Upper lobe of left lung (tissue), 6 donors: Measurements from ENCODE around the gene PPDPF. TPM values are rescaled to one million over a fixed set of nuclear protein-coding genes. Genes with fewer than 3 reads are reported as not detected.

Source experiments
- ATAC-seq, 2 donors: fragments of 200-7000 bp; cut with Tn5 transposase; one replicate each; pipeline ENCODE4 v1.9.1; 2022; ENCODE audit warnings: mild to moderate bottlenecking in 2 of 2, moderate library complexity in 2 of 2; ENCODE audit not compliant: low FRiP score in 2 of 2
- DNase-seq, 2 donors: peaks; one replicate each; pipeline ENCODE4 v3.0.0-alpha.2; 2019 to 2020
- H3K27ac ChIP-seq, 4 donors: fragments of 200-600 bp; sonication (generic); one replicate each; pipeline ENCODE4 v1.5.1; 2016 to 2019
- H3K27me3 ChIP-seq, 4 donors: fragments of 200-600 bp; sonication (generic); one replicate each; pipeline ENCODE4 v1.5.1; 2017 to 2019
- H3K36me3 ChIP-seq, 4 donors: fragments of 200-600 bp; sonication (generic); one replicate each; pipeline ENCODE4 v1.5.1; 2016 to 2019
- H3K4me1 ChIP-seq, 4 donors: fragments of 200-600 bp; sonication (generic); one replicate each; pipeline ENCODE4 v1.5.1; 2018 to 2019
- H3K4me3 ChIP-seq, 4 donors: fragments of 200-600 bp; sonication (generic); one replicate each; pipeline ENCODE4 v1.5.1; 2017 to 2019; ENCODE audit warnings: mild to moderate bottlenecking in 2 of 4, moderate library complexity in 1 of 4
- H3K9me3 ChIP-seq, 4 donors: fragments of 200-600 bp; sonication (generic); one replicate each; pipeline ENCODE4 v1.5.1; 2018 to 2019
- EP300 ChIP-seq, 4 donors: sonication (generic); formaldehyde crosslinking; IDR thresholded peaks; one replicate each; pipeline ENCODE4 v1.5.1; 2017; ENCODE audit warnings: antibody characterized with exemption in 4 of 4, control low read depth in 2 of 4
- POLR2A ChIP-seq, 4 donors: fragments of 450-650 bp; IDR thresholded peaks; one replicate each; pipeline ENCODE4 v1.5.1; 2016 to 2017; ENCODE audit warnings: antibody characterized with exemption in 4 of 4, mild to moderate bottlenecking in 2 of 4
- POLR2AphosphoS5 ChIP-seq, 2 donors: sonication (generic); formaldehyde crosslinking; IDR thresholded peaks; one replicate each; pipeline ENCODE4 v1.5.1; 2017; ENCODE audit warnings: antibody characterized with exemption in 2 of 2
- WGBS, 2 donors: methylation state at CpG; one replicate each; pipeline ENCODE4 v1.1.5; 2017 to 2018; 5-methylcytosine and 5-hydroxymethylcytosine counted together
- total RNA-seq, 6 donors: library from RNA; depleted of rRNA in 4 of 6; stranded (reverse); fragments of >200 nt in 4 of 6; gene quantifications; one replicate each; pipeline versions ENCODE4 v1.1.0 to v1.2.1, GENCODE V29; 2016 to 2021
- TF ChIP-seq, protein P1 (sequence below), 6 experiments: fragments of 450-650 bp in 4 of 6; fragments of 200-600 bp in 2 of 6; sonication (generic) in 2 of 6; IDR thresholded peaks; one replicate each; pipeline ENCODE4 v1.5.1; 2016 to 2019; ENCODE audit warnings: antibody characterized with exemption in 6 of 6
- donor health status: DM: no; HTN: no; CAD: no; lungs with moderate emphysema.
- donor health status: DM: no; HTN: yes; CAD: no; lungs with severe emphysema.

Gene PPDPF
- total RNA-seq, 6 donors from 2014 or later, result 91.1 to 468 (median 416) TPM

DNA sequence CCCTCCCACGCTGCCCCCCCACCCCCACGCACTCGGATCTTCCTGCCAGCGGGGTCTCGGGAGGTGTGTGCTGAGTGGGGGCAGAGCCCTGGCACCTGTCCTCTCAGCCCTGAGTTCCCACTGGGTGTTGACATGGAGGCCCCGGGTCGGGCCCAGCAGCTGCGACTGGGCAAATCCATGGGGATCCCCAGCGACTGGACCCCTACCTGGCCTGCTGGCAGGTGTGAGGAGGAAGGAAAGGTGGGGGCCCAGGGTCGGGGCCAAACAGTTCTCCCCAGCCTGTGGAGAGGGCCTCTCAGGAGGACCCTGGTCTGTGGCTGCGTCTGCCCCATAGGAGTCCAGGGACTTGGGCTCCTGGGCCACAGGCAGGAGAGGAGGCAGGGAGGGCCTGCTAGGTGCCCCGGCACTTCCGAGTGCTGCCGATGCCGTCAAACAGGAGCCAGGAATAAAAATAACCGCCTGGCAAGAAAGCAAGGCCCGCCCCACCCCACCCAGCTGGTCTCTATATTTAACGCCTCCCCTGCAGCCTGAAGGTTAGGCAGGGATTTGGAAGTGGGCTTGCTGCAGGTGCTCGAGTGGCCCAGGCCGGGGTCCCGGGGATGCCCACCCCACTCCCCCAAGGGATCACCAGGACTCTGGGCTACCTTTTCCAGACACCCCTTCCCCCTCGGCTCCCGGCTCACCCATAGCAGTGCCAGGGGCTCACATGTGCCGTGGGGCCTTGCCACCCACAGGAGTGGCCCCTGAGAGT is 20.2 kb upstream of the PPDPF start:
- Histone ChIP-seq H3K9me3 (peaks cover 0 to 10% (median 3%) of the 10 kb centered on the region in 4 donors), H3K4me3 (no peak overlapping the region), H3K4me1 (peaks cover 21 to 37% (median 23%) of the 10 kb centered on the region in 4 donors), H3K36me3 (no peaks in the 10 kb centered on the region), H3K27ac (no peak overlapping the region), H3K27me3 (peaks cover 0 to 43% (median 24%) of the 10 kb centered on the region in 4 donors)
- TF ChIP-seq, protein P1, sequence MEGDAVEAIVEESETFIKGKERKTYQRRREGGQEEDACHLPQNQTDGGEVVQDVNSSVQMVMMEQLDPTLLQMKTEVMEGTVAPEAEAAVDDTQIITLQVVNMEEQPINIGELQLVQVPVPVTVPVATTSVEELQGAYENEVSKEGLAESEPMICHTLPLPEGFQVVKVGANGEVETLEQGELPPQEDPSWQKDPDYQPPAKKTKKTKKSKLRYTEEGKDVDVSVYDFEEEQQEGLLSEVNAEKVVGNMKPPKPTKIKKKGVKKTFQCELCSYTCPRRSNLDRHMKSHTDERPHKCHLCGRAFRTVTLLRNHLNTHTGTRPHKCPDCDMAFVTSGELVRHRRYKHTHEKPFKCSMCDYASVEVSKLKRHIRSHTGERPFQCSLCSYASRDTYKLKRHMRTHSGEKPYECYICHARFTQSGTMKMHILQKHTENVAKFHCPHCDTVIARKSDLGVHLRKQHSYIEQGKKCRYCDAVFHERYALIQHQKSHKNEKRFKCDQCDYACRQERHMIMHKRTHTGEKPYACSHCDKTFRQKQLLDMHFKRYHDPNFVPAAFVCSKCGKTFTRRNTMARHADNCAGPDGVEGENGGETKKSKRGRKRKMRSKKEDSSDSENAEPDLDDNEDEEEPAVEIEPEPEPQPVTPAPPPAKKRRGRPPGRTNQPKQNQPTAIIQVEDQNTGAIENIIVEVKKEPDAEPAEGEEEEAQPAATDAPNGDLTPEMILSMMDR (IDR thresholded peaks at IDR 0.05), result no peak
- TF ChIP-seq EP300 (IDR thresholded peaks at IDR 0.05) (no peak), POLR2A (IDR thresholded peaks at IDR 0.05) (no peak), POLR2AphosphoS5 (IDR thresholded peaks at IDR 0.05) (no peak)
- ATAC-seq (no peak), DNase-seq (peak in 1 of 2 donors; percentile 63)
- WGBS, 2 donors, result 74 to 83% methylated on average over 14 to 24 of the region's 24 CpGs

DNA sequence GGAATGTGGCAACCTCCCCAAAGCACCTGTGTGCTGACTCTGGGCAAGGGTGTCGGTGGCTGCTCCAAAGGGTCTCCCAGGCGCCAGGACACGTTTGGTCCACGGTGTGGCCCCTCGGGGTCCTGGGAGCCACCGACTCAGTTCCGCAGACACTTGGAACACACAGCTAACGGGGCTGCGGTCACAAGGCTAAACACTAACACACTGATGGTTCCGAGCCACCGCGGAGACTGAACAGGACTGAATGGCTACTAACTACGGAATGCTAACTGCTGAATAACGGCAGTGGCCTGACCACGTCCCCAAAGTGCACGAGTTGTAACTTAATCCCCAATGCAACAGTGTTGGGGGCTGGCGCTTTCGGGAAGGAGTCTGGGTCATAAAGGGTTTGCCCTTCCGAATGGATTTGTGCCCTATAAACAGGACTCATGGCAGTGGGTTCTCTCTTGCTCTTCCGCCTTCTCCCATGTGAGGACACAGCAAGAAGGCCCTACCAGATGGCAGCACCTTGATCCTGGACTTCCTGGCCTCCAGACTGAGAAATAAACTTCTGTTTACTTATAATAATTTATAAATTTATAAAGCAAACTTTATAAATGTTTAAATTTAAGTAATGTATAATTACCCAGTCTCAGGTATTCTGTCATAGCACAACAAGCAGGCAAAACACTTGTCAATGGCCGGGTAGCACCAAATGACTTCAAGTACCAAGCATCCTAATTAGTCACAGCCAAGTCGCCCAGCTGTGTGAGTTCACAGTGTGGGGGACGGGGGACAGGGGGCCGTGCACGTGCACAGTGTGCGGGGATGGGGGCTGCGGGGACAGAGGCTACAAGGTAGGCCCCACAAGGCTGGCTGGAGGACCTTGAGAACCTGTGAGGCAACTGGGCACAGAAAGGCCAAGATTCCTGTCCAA is 19.4 kb upstream of the PPDPF start:
- no peak for TF ChIP-seq POLR2AphosphoS5 (IDR thresholded peaks at IDR 0.05)
- TF ChIP-seq POLR2A (IDR thresholded peaks at IDR 0.05), result no peak
- TF ChIP-seq, protein P1 (IDR thresholded peaks at IDR 0.05), result no peak
- TF ChIP-seq EP300 (IDR thresholded peaks at IDR 0.05), result no peak
- H3K36me3 ChIP-seq, result no peaks in the 10 kb centered on the region
- H3K27me3 ChIP-seq, result peaks cover 0 to 43% (median 24%) of the 10 kb centered on the region in 4 donors
- H3K9me3 ChIP-seq, result peaks cover 0 to 10% (median 3%) of the 10 kb centered on the region in 4 donors
- no peak for DNase-seq
- no peak overlapping the region for H3K4me3 ChIP-seq
- WGBS, 2 donors, result 73 to 86% methylated on average over 17 to 27 of the region's 27 CpGs
- H3K27ac ChIP-seq, result no peak overlapping the region
- ATAC-seq, result no peak
- H3K4me1 ChIP-seq, result peaks cover 18 to 33% (median 19%) of the 10 kb centered on the region in 4 donors

DNA sequence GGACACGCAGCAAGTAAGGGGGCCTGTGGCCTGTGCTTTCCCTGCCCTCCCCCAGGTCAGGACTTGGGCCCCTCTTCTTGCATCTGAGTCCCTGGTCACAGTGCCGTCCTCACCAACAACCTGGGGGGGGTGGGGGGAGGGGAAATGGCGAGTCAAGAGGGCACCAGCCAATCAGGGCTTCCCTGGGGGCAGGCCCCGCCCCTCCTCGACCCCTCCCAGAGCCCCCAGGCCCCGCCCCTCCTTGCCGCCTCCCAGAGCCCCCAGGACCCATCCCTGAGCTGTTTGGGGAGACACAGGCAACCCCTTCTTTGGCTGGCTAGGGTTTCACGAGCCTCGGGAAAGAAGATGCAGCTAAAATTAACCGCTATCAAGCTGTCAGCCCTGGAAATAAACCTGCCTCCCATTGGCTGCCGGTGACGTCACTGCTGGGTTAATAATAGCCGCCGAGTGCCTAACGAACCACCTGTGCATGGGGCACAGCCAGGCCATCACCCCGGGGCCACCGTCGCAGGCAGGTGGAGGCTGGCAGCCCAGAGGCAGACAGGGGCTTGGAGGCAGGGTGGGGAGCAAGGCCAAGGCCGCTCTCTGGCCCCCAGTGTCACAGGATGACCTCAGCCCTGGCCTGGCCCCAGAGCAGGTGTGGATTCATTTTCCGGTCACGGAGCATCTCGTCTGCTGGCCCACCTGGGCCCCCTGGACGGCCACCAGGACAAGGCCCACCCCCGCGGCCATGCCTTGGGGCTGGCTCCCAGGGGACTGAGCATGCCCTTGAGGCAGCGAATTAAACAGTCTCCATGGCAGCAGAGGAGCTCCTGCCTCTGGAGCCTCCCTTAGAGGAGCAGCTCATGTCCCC is 18.5 kb upstream of the PPDPF start:
- Histone ChIP-seq H3K36me3 (no peaks in the 10 kb centered on the region), H3K27ac (no peak overlapping the region), H3K9me3 (peaks cover 0 to 10% (median 3%) of the 10 kb centered on the region in 4 donors), H3K4me3 (no peak overlapping the region), H3K27me3 (peaks cover 0 to 38% (median 23%) of the 10 kb centered on the region in 4 donors), H3K4me1 (peaks cover 14 to 25% (median 14%) of the 10 kb centered on the region in 4 donors)
- peak in 1 of 2 donors; percentile 68 for DNase-seq
- whole genome bisulfite sequencing, 2 donors, result 26% methylated on average over 23 of the region's 26 CpGs; no CpG with 5 or more reads in 1 of the 2 donors
- TF ChIP-seq, protein P1 (IDR thresholded peaks at IDR 0.05), result no peak
- TF ChIP-seq EP300 (IDR thresholded peaks at IDR 0.05), result no peak
- no peak for TF ChIP-seq POLR2A (IDR thresholded peaks at IDR 0.05)
- TF ChIP-seq POLR2AphosphoS5 (IDR thresholded peaks at IDR 0.05), result no peak
- peak in 1 of 2 donors; percentile 14 for ATAC-seq

DNA sequence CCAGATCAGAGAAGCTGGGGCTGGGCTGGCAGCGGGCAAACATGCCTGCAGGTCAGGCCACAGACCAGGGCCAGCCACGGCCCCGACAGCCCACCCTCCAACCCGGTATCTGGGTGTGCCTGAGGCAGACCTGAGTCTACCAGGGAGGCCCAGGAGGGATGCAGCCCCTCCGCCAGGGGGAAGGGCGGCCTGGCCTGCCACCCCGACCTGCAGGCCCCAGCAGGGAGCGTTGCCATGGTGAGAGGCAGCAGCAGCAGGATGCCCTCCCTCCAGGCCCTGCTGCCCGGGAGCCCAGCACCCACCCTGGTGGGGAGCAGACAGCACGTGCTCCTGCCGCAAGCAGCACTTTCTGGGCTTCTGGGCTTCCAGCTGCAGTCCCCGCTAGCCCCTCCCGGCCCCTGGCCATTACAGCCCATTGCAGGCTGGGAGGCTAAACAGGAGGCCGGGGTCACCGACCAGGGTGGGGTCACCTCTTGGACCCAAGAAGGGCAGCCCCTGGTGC is 17.8 kb upstream of the PPDPF start:
- H3K9me3 ChIP-seq, result peaks cover 0 to 10% (median 3%) of the 10 kb centered on the region in 4 donors
- H3K36me3 ChIP-seq, result no peaks in the 10 kb centered on the region
- DNase-seq, result peak in 1 of 2 donors; percentile 71
- WGBS, 2 donors, result 50 to 56% methylated on average over 2 to 6 of the region's 15 CpGs
- H3K27me3 ChIP-seq, result peaks cover 0 to 31% (median 20%) of the 10 kb centered on the region in 4 donors
- no peak for TF ChIP-seq POLR2AphosphoS5 (IDR thresholded peaks at IDR 0.05)
- TF ChIP-seq POLR2A (IDR thresholded peaks at IDR 0.05), result no peak
- TF ChIP-seq, protein P1 (IDR thresholded peaks at IDR 0.05), result no peak
- no peak for TF ChIP-seq EP300 (IDR thresholded peaks at IDR 0.05)
- ATAC-seq, result no peak
- H3K4me1 ChIP-seq, result peaks cover 14 to 21% (median 14%) of the 10 kb centered on the region in 4 donors
- H3K27ac ChIP-seq, result no peak overlapping the region
- no peak overlapping the region for H3K4me3 ChIP-seq
